Motor neuron (in vitro differentiated cells): ENCODE data around the gene FRMPD1. TPM values are rescaled to one million over a fixed set of nuclear protein-coding genes. Genes with fewer than 3 reads are reported as not detected.
"Not testable (repeated sequence)": the region's sequence is repeated elsewhere in the genome, so short reads cannot be mapped to it uniquely, and the experiment has no call there.

ENCODE experiments used
- ATAC-seq, 8 experiments: fragments of 200-7000 bp; cut with Tn5 transposase; replicated peaks in 6 of 8; 2 replicates each; pipeline ENCODE4 v1.8.0; 2021; ENCODE audit warnings: mild to moderate bottlenecking in 8 of 8, moderate library complexity in 8 of 8
- H3K27ac ChIP-seq, 2 donors: fragments of 250-450 bp; sonication (Bioruptor Pico); 2 replicates each; pipeline ENCODE4 v1.9.0; 2021; ENCODE audit warnings: antibody characterized with exemption in 2 of 2, mild to moderate bottlenecking in 2 of 2, moderate library complexity in 1 of 2
- H3K4me1 ChIP-seq, 2 donors: fragments of 250-450 bp; sonication (Bioruptor Pico); replicated peaks in 1 of 2; 2 replicates each; pipeline ENCODE4 v1.6.1; 2021; ENCODE audit warnings: antibody characterized with exemption in 2 of 2, mild to moderate bottlenecking in 2 of 2, moderate library complexity in 1 of 2
- H3K4me3 ChIP-seq, 5 donors: fragments of 250-450 bp; sonication (Bioruptor Pico); 2 replicates each; pipeline ENCODE4 v1.9.0; 2021; ENCODE audit warnings: antibody characterized with exemption in 5 of 5, mild to moderate bottlenecking in 5 of 5, moderate library complexity in 4 of 5
- WGBS, 10 experiments: fragments of 450-650 bp; shearing (Covaris generic); methylation state at CpG; one replicate each; pipeline ENCODE4 v1.0.0; 2022; 5-methylcytosine and 5-hydroxymethylcytosine counted together
- in situ Hi-C, 9 experiments: fragments of 400-800 bp; cut with MboI; loops; one replicate each; pipeline ENCODE4 v1.15.0; 2021; ENCODE audit warnings: low sequenced_read_pairs in 9 of 9, low pct_unique_long_range_greater_than_20kb in 2 of 9; ENCODE audit not compliant: unreplicated experiment in 9 of 9
- total RNA-seq, 8 experiments: library from RNA; unstranded; fragments of 300-600 nt; gene quantifications; 2 replicates each; pipeline versions ENCODE4 v1.2.3 to v1.2.4, GENCODE V29; 2022

FRMPD1 gene, protein sequence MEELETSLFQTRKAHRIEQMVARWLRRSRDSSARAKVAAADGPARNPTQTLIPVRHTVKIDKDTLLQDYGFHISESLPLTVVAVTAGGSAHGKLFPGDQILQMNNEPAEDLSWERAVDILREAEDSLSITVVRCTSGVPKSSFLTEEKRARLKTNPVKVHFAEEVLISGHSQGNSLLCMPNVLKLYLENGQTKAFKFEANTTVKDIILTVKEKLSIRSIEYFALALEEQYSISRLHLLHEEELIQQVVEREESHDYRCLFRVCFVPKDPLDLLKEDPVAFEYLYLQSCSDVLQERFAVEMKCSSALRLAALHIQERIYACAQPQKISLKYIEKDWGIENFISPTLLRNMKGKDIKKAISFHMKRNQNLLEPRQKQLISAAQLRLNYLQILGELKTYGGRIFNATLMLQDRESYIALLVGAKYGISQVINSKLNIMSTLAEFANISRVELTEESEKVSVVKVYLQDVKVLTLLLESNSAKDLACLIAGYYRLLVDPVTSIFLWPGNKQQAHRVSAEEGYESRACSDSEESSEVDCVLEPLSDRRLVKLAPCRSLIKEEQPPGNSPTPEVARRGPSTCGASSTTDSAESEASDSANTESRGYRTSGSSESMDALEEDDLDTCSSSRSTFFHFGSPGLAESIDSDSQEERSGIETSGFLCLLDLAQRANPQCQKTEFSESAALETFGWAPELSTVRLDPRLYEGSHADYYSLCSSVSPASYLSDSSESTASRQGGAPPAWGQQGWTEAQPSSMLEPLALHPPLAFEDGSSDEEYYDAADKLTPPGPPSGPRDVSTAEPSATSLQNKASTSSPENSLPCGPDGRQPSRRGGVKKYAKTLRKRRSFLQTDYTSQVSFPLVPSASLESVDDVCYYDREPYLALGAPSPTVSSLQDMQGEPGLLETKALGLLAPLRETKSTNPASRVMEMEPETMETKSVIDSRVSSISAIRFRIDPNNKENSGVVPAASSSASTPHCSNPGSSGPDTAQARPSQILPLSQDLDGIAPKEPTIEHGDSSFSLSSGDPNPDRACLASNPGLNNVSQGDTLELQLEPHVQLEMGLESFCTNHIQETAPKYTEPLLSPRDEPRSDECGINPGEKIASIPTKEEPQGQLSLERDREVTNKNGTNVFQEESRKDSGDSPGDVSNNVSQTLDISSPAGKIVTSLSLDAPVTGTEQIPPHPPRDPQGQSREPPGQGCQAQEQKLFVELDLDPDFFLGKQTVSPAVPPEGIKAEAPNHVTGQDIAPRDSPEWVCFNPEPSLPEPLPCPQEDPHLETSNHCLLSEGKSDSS (N-terminal part only)
- 1 to 10 TPM in 2 of 8 experiments, under 1 TPM in 6; 0.09 to 4.1 (median 0.34) TPM for total RNA-seq

- in situ Hi-C loops = no loop called here
- H3K27ac ChIP-seq = no peak within 1 kb of the TSS
- 0 to 7% (median 4%) methylated on average over 1 to 18 of the region's 73 CpGs; no CpG with 5 or more reads in 2 of the 10 experiments for WGBS, 10 experiments
Observed at GRCh38 chr9:37650873-37651768, at the start of gene FRMPD1. Gene FRMPD1 (plus strand): TSS chr9:37650954. CDS start chr9:37692642, 41,688 bp downstream.

DNA sequence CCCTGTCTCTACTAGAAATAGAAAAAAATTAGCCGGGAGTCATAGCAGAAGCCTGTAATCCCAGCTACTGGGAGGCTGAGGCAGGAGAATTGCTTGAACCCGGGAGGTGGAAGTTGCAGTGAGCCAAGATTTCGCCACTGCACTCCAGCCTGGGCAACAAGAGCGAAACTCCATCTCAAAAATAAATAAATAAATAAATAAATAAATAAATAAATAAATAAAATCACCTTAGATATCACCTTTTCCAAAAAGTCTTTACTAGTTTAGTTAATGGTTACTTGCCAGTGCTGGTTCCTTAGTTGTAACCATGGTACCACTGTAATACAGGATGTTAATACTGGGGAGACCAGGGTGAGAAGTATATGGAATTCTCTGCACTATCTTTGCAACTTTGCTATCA lies 48.7 kb upstream of the FRMPD1 start:
- 40 to 88% (median 78%) methylated on average over 1 to 4 of the region's 4 CpGs; no CpG with 5 or more reads in 6 of the 10 experiments for WGBS, 10 experiments
- ATAC-seq, H3K4me3 ChIP-seq, H3K27ac ChIP-seq, in situ Hi-C loops, H3K4me1 ChIP-seq: not testable (repeated sequence)

More at GRCh38 chr9:37650873-37651768, at the start of gene FRMPD1:
- ATAC-seq = peak; percentile 93 to 99 (median 98)
- Histone ChIP-seq H3K4me1 (no peaks in the 10 kb centered on the region), H3K4me3 (peak within 1 kb of the TSS; percentile 36 to 43 (median 40))

DNA sequence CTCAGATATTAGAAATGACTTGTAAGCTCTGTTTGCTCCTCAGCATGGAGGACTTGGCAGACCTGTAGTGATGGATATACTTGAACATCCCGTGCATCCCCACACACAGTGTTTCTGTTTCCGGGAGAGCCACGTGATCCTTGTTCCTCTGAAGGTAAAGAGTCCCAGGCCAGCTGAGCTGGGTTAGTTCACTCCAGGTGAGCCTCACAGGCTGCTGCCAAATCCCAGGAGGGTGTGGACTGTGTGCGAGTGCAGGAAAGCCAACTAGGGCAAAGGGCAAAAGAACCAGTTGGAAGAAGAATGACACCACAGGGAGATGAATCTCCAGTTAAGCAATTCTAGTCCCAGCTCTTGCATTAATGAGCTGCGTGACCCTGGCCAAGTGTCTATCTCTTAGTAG lies 47.9 kb upstream of the FRMPD1 start:
- WGBS, 10 experiments = 30 to 77% (median 55%) methylated on average over 1 to 5 of the region's 5 CpGs; no CpG with 5 or more reads in 3 of the 10 experiments
- in situ Hi-C loops = no loop called here
- H3K4me3 ChIP-seq = no peak overlapping the region
- H3K4me1 ChIP-seq = no peaks in the 10 kb centered on the region
- ATAC-seq = no peak
- no peak overlapping the region for H3K27ac ChIP-seq

DNA sequence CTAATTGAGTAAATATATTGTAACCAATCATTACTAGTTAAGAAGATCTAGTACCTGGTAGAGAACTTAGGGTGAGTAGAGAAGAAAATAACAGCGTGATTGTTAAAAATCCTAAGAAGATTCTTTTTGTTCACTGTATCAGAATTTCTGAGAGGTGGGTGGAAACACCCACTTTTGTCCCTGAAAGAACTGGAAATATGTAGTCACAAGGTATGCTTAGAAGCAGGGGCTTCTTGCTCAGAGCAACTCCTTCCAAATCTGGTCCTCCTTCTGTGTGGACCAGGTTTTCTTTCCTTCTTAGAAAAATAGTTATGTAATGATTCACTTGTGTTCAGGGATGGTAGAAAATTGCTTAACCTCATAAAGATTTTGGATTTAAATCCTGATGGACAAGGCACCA lies 46.5 kb upstream of the FRMPD1 start:
- no peak for ATAC-seq
- H3K4me1 ChIP-seq = no peaks in the 10 kb centered on the region
- H3K27ac ChIP-seq = no peak overlapping the region
- WGBS, 10 experiments = 40 to 83% (median 61%) methylated on average over 1 of the region's 1 CpG; no CpG with 5 or more reads in 2 of the 10 experiments
- H3K4me3 ChIP-seq = no peak overlapping the region
- in situ Hi-C loops = no loop called here

DNA sequence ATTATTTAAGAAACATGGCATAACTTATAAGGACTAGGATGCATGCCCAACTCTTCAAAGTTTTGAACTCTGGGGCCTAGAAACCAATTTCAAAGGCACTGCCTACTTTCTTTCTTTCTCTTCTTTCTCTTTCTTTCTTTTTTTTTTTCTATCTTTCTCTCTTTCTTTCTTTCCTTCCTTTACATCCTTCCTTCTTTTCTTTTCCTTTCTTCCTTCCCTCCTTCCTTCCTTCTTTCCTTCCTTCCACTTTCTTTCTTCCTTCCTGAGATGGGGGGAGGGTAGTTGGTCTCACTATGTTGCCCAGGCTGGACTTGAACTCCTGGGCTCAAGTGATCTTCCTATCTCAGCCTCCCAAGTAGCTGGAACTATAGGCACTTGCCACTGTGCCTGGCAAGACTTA lies 42.5 kb upstream of the FRMPD1 start:
- in situ Hi-C loops = no loop called here
- ATAC-seq = no peak
- Histone ChIP-seq H3K4me3 (no peak overlapping the region), H3K4me1 (no peaks in the 10 kb centered on the region), H3K27ac (no peak overlapping the region)

- Histone ChIP-seq H3K4me3 (no peak overlapping the region), H3K4me1 (no peaks in the 10 kb centered on the region), H3K27ac (no peak overlapping the region)
- in situ Hi-C loops = no loop called here
- 18 to 70% (median 57%) methylated on average over 1 to 6 of the region's 6 CpGs for WGBS, 10 experiments
- peak in 3 of 8 experiments; percentile 86 to 96 (median 91) for ATAC-seq
Observed at GRCh38 chr9:37609735-37610397, 40.9 kb upstream of the FRMPD1 start.

DNA sequence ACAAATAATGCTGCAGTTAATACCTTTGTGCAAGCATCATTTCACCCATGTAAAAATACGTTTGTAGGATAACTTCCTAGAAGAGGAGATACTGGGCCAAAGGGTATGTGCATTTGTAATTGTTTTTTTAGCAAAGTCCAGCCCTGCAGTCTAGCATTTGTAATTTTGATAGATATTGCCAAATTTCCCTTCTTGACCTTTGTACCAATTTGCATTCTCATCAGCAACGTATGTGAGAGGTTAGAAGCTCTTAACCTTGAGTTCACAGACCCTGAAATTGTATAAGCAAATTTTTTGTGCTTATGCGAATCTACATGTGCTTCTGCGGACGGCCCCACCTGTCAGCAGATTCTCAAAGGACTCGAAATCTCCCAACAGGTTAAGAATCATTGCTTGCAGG lies 39.7 kb upstream of the FRMPD1 start:
- in situ Hi-C loops = no loop called here
- 20 to 90% (median 62%) methylated on average over 2 to 6 of the region's 6 CpGs for WGBS, 10 experiments

DNA sequence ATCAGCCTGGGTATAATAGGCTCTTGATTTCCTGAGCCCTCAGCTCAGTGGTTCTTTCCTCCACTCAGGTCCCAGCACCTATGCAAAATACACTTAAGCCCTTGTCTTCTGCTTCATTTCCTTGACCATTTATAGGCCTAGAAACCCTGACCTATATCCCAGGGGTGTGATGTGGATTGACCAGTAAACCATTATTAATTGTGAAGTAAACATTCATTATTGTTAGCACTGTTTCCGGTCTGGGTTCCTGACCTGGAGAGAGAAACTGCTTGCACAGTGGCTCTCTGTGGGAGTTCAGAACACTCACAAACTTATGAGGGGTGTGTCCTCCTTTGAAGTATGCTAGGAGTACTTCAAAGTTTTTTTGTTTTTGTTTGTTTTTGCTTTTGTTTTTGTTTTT lies 38.8 kb upstream of the FRMPD1 start:
- Histone ChIP-seq H3K4me1 (no peaks in the 10 kb centered on the region), H3K27ac (no peak overlapping the region), H3K4me3 (no peak overlapping the region)
- in situ Hi-C loops = no loop called here
- 67 to 100% (median 73%) methylated on average over 1 of the region's 1 CpG; no CpG with 5 or more reads in 6 of the 10 experiments for WGBS, 10 experiments
- no peak for ATAC-seq

More for the DNA sequence above, 39.7 kb upstream of the FRMPD1 start:
- H3K27ac ChIP-seq = no peak overlapping the region
- ATAC-seq = peak in 2 of 8 experiments; percentile 6 to 27
- H3K4me1 ChIP-seq = no peaks in the 10 kb centered on the region
- no peak overlapping the region for H3K4me3 ChIP-seq

- no peak for ATAC-seq
- Histone ChIP-seq H3K4me3 (no peak overlapping the region), H3K4me1 (peaks cover 0 to 14% of the 10 kb centered on the region in 2 donors), H3K27ac (no peak overlapping the region)
- 60 to 100% (median 80%) methylated on average over 1 to 2 of the region's 2 CpGs; no CpG with 5 or more reads in 3 of the 10 experiments for WGBS, 10 experiments
- in situ Hi-C loops = no loop called here
Observed at GRCh38 chr9:37617161-37617560, 33.6 kb upstream of the FRMPD1 start.

DNA sequence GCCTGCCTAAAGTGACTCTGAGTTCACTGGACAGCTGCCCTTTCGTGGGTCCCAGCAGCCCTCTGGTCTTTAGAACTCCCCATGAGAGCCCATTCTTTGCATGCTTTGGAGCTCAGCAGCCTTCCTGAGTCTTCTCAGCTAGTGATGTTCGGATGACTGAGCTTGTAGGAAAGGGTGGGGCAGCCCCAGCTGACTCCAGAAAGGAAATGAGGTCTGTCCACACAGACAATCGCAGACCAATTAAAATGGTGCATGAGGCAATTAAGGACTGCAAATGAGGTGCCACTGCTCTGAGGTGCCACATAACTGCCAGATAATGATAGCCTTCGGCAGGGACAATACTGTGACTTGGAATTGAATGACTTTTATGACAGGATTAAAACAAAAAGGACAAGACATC lies 32.9 kb upstream of the FRMPD1 start:
- ATAC-seq = peak in 4 of 8 experiments; percentile 25 to 88 (median 62)
- peaks cover 0 to 14% of the 10 kb centered on the region in 2 donors for H3K4me1 ChIP-seq
- in situ Hi-C loops = no loop called here
- 0 to 83% (median 37%) methylated on average over 1 to 4 of the region's 4 CpGs for WGBS, 10 experiments
- no peak overlapping the region for H3K4me3 ChIP-seq
- H3K27ac ChIP-seq = no peak overlapping the region

- Histone ChIP-seq H3K4me3 (no peak overlapping the region), H3K4me1 (peaks cover 0 to 14% of the 10 kb centered on the region in 2 donors), H3K27ac (no peak overlapping the region)
- WGBS, 10 experiments = 28 to 93% (median 68%) methylated on average over 1 to 4 of the region's 4 CpGs; no CpG with 5 or more reads in 2 of the 10 experiments
- peak in 1 of 8 experiments; percentile 17 for ATAC-seq
- in situ Hi-C loops = no loop called here
Observed at GRCh38 chr9:37618817-37619216, 31.9 kb upstream of the FRMPD1 start.
